Hepatocyte (in vitro differentiated cells): ENCODE data around the gene PARG. TPM values are rescaled to one million over a fixed set of nuclear protein-coding genes. Genes with fewer than 3 reads are reported as not detected.
"Not testable (repeated sequence)": the region's sequence is repeated elsewhere in the genome, so short reads cannot be mapped to it uniquely, and the experiment has no call there.

Experiments used
- DNase-seq: peaks from one replicate; pipeline ENCODE4 v3.0.0-alpha.2; 2016; ENCODE audit warnings: low spot score
- H2AFZ ChIP-seq: fragments of 200-600 bp; sonication (generic); 2 replicates; pipeline ENCODE4 v1.6.0; 2016; ENCODE audit warnings: antibody characterized with exemption, mild to moderate bottlenecking
- H3K27ac ChIP-seq: fragments of 200-600 bp; sonication (generic); 2 replicates; pipeline ENCODE4 v1.5.1; 2016; ENCODE audit warnings: mild to moderate bottlenecking
- H3K27me3 ChIP-seq: fragments of 200-600 bp; sonication (generic); 2 replicates; pipeline ENCODE4 v1.6.1; 2016
- H3K36me3 ChIP-seq: fragments of 200-600 bp; sonication (generic); replicated peaks from 2 replicates; pipeline ENCODE4 v1.5.1; 2016; ENCODE audit warnings: low read depth; ENCODE audit not compliant: insufficient read depth
- H3K4me1 ChIP-seq: fragments of 200-600 bp; sonication (generic); 2 replicates; pipeline ENCODE4 v1.5.1; 2016; ENCODE audit warnings: mild to moderate bottlenecking, moderate library complexity; ENCODE audit not compliant: insufficient read depth
- H3K4me2 ChIP-seq: fragments of 200-600 bp; sonication (generic); 2 replicates; pipeline ENCODE4 v1.6.0; 2016
- H3K4me3 ChIP-seq: fragments of 200-600 bp; sonication (generic); 2 replicates; pipeline ENCODE4 v1.5.1; 2016; ENCODE audit warnings: mild to moderate bottlenecking
- H3K79me2 ChIP-seq: fragments of 200-600 bp; sonication (generic); 2 replicates; pipeline ENCODE4 v1.6.0; 2017; ENCODE audit warnings: mild to moderate bottlenecking
- H3K9me2 ChIP-seq: fragments of 200-600 bp; sonication (generic); replicated peaks from 2 replicates; pipeline ENCODE4 v1.6.0; 2017; ENCODE audit warnings: mild to moderate bottlenecking; ENCODE audit not compliant: insufficient read depth
- H3K9me3 ChIP-seq: fragments of 200-600 bp; sonication (generic); 2 replicates; pipeline ENCODE4 v1.5.1; 2016; ENCODE audit warnings: low read depth, mild to moderate bottlenecking
- H4K20me1 ChIP-seq: fragments of 200-600 bp; sonication (generic); 2 replicates; pipeline ENCODE4 v1.6.0; 2016; ENCODE audit warnings: mild to moderate bottlenecking; ENCODE audit not compliant: insufficient read depth, poor library complexity, severe bottlenecking
- CTCF ChIP-seq: fragments of 200-600 bp; sonication (generic); IDR thresholded peaks from 2 replicates; pipeline ENCODE4 v1.5.1; 2016; ENCODE audit warnings: antibody characterized with exemption, mild to moderate bottlenecking; ENCODE audit not compliant: poor library complexity
- EZH2 ChIP-seq: fragments of 200-600 bp; sonication (generic); IDR thresholded peaks from 2 replicates; pipeline ENCODE4 v1.6.1; 2016; ENCODE audit warnings: antibody characterized with exemption, mild to moderate bottlenecking, borderline replicate concordance
- EZH2phosphoT487 ChIP-seq: fragments of 200-600 bp; sonication (generic); IDR thresholded peaks from one replicate; pipeline ENCODE4 v1.6.1; 2018; ENCODE audit warnings: antibody characterized with exemption, mild to moderate bottlenecking, low read depth, moderate library complexity; ENCODE audit not compliant: unreplicated experiment, severe bottlenecking
- WGBS: methylation state at CpG from one replicate; pipeline ENCODE4 v1.1.6; 2016; ENCODE audit warnings: low lambda C conversion rate; ENCODE audit errors: missing lambda C conversion rate; 5-methylcytosine and 5-hydroxymethylcytosine counted together
- polyA plus RNA-seq: library from polyadenylated mRNA; unstranded; fragments of >200 nt; fragmentation: Nextera tagmentation; extraction: Ambion mirVana; gene quantifications from 2 replicates; pipeline ENCODE4 v1.2.1, GENCODE V29; 2016
- total RNA-seq: library from RNA; depleted of rRNA; stranded (reverse); fragments of >200 nt; gene quantifications from 2 replicates; pipeline ENCODE4 v1.2.3, GENCODE V29; 2014

Gene PARG
- total and polyA plus RNA-seq, 2 experiments from 2014 or later = 20.4 to 33.3 TPM

GRCh38 chr10:49775014-49775413, 166.8 kb downstream of the PARG start:
- Histone ChIP-seq H3K9me2 (no peaks in the 10 kb centered on the region), H3K27me3 (peaks cover 8% of the 10 kb centered on the region), H4K20me1 (no peaks in the 10 kb centered on the region), H3K79me2 (no peaks in the 10 kb centered on the region), H3K4me1 (no peaks in the 10 kb centered on the region), H3K27ac (no peak overlapping the region), H2AFZ (no peak overlapping the region), H3K9me3 (no peaks in the 10 kb centered on the region), H3K36me3 (no peaks in the 10 kb centered on the region), H3K4me2 (no peak overlapping the region), H3K4me3 (no peak overlapping the region)
- no peak for DNase-seq
- WGBS = 70% methylated on average over 2 of the region's 2 CpGs
- TF ChIP-seq EZH2phosphoT487 (no peak), CTCF (no peak), EZH2 (no peak)

GRCh38 chr10:49772944-49773343, 168.9 kb downstream of the PARG start:
- H3K9me3 ChIP-seq, H3K4me2 ChIP-seq, DNase-seq, H3K27me3 ChIP-seq, H3K9me2 ChIP-seq, H3K79me2 ChIP-seq, H2AFZ ChIP-seq, H4K20me1 ChIP-seq, H3K4me1 ChIP-seq, H3K27ac ChIP-seq, H3K36me3 ChIP-seq, H3K4me3 ChIP-seq: not testable (repeated sequence)
- 51% methylated on average over 5 of the region's 5 CpGs for WGBS

GRCh38 chr10:49771046-49771445, 170.8 kb downstream of the PARG start:
- H2AFZ ChIP-seq, H4K20me1 ChIP-seq, H3K4me1 ChIP-seq, H3K9me2 ChIP-seq, H3K4me2 ChIP-seq, DNase-seq, H3K27me3 ChIP-seq, H3K27ac ChIP-seq, H3K4me3 ChIP-seq, H3K9me3 ChIP-seq, H3K36me3 ChIP-seq, H3K79me2 ChIP-seq: not testable (repeated sequence)
- 79% methylated on average over 11 of the region's 11 CpGs for WGBS

GRCh38 chr10:49769692-49770091, 172.1 kb downstream of the PARG start:
- 96% methylated on average over 8 of the region's 8 CpGs for WGBS
- Histone ChIP-seq H3K27me3 (peaks cover 8% of the 10 kb centered on the region), H3K4me1 (no peaks in the 10 kb centered on the region), H3K27ac (no peak overlapping the region), H4K20me1 (no peaks in the 10 kb centered on the region), H3K9me2 (no peaks in the 10 kb centered on the region), H2AFZ (no peak overlapping the region), H3K79me2 (no peaks in the 10 kb centered on the region), H3K4me2 (no peak overlapping the region), H3K36me3 (no peaks in the 10 kb centered on the region), H3K9me3 (no peaks in the 10 kb centered on the region), H3K4me3 (no peak overlapping the region)
- TF ChIP-seq EZH2 = no peak
- TF ChIP-seq EZH2phosphoT487 = no peak
- no peak for TF ChIP-seq CTCF
- no peak for DNase-seq

GRCh38 chr10:49768731-49769130, 173.1 kb downstream of the PARG start:
- Histone ChIP-seq H3K27me3 (peaks cover 10% of the 10 kb centered on the region), H3K4me1 (no peaks in the 10 kb centered on the region), H3K4me2 (no peak overlapping the region), H3K27ac (no peak overlapping the region), H3K9me2 (no peaks in the 10 kb centered on the region), H3K36me3 (no peaks in the 10 kb centered on the region), H3K9me3 (no peaks in the 10 kb centered on the region), H4K20me1 (no peaks in the 10 kb centered on the region), H3K4me3 (no peak overlapping the region), H2AFZ (no peak overlapping the region), H3K79me2 (no peaks in the 10 kb centered on the region)
- no peak for TF ChIP-seq EZH2phosphoT487
- TF ChIP-seq EZH2 = no peak
- no peak for TF ChIP-seq CTCF
- whole genome bisulfite sequencing = 64% methylated on average over 38 of the region's 45 CpGs
- DNase-seq = no peak
